ENCODE measurements around the gene AACS.
"Not testable (repeated sequence)": the region's sequence is repeated elsewhere in the genome, so short reads cannot be mapped to it uniquely, and the experiment has no call there.

AACS gene, protein sequence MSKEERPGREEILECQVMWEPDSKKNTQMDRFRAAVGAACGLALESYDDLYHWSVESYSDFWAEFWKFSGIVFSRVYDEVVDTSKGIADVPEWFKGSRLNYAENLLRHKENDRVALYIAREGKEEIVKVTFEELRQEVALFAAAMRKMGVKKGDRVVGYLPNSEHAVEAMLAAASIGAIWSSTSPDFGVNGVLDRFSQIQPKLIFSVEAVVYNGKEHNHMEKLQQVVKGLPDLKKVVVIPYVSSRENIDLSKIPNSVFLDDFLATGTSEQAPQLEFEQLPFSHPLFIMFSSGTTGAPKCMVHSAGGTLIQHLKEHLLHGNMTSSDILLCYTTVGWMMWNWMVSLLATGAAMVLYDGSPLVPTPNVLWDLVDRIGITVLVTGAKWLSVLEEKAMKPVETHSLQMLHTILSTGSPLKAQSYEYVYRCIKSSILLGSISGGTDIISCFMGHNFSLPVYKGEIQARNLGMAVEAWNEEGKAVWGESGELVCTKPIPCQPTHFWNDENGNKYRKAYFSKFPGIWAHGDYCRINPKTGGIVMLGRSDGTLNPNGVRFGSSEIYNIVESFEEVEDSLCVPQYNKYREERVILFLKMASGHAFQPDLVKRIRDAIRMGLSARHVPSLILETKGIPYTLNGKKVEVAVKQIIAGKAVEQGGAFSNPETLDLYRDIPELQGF

DNA sequence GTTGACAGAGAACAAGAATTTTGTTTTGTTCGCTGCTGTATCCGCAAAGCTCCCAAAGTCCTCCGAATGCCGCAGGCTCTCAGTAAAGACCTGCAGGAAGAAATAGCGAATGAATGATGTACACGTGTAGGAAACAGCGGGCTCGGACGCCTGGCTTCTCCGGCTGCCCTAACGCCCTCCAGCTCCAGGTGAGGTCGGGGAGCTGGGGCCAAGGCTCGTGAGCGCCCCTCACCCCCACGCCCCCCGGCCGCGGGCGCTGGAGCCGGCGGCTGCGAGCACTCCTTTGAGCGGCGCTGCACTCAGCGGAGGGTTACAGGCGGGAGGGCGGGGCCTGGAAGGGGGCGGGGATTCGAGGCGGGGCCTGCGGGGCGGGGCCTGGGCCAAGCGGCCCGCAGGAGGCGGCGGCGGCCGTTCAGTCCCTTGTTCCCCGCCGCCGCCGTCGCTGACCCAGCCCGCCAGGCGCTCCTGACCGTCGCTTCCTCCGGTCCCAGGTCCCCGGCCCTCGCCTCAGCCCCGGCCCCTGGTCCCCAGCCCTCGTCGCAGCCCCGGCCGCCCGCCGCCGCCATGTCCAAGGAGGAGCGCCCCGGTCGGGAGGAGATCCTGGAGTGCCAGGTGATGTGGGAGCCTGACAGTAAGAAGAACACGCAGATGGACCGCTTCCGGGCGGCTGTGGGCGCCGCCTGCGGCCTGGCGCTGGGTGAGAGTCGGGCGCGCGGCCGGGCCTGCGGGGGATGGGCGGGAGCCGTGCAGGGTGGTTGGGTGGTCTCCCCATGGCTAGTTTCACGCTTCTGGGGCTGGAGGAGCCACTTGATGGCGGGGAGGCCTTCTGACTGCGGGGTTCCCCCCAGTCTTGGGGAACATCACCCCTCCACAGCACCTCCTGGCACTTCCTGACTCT is at the start of gene AACS:
Gene AACS, plus strand, starts transcription at position 415 of the 898 bp plus-strand sequence. Its CDS starts 150 bp downstream, at position 565.
- peak; percentile 68 for DNase-seq (ENCODE audit: low read depth)

DNA sequence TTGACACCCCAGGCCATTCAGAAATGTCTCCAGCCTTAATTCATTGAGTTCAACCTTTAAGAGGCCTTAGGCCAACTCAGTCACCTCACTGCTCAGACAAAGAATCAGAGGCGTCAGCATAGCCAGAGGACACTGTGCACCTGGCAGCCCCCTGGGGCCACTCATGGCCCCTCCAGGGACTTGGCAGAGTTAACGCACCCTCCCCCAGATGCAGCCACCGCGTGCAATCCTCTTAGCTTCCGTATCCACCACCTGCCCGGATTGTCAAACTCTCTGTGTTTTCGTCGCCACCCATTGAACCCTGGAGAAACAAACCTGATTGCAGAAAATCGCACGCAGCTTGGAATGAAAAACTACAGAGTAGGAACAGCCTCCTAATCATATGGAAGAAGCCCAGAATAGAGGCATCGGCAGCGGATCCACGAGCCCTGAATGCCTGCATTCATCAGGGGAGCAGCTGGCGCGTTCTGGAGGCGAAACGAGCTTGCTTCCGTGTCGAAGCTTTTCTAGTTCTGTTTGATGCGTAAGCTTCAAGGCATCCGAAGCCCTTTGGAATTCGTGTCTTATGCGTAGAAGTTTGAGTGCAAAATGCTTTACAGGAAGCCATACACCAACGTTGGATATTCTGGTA is 49.4 kb upstream of the AACS start:
- no peak for DNase-seq (ENCODE audit: low read depth)

DNA sequence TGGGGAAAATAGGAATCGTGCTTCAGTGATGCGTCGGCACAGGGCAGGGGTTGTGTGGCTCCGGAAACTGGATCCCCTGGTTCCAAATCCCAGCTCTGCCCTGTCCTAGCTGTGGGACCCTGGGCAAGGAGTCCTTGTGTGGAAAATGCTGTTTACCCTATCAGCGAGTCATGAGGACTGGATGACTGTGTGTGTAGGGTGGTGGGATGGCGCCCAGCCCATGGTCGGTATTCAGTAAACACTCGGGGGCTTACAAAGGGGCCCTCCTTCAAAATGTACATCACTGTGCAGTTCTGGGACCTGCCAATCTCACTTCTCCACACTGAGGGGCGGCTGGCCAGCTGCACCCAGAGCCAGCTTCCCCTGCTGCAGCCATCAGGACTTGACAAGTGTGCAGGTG is 47.4 kb upstream of the AACS start:
- DNase-seq (ENCODE audit: low read depth): no peak

DNA sequence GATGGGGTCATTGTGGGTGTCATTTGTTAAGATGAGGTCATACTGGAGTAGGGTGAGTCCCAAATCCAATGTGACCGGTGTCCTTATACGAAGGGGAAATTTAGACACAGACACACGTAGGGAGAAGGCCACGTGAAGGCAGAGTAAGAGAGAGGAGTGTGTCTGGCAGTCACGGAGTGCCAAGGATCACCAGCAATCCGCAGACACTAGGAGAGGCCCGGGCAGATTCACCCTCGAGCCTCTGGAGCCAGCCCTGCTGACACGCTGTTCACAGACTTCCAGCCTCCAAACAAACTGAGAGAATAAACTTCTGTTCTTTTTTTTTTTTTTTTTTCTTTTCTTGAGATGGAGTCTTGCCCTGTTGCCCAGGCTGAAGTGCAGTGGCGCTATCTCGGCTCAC is 46.9 kb upstream of the AACS start:
- DNase-seq (ENCODE audit: low read depth): no peak

DNA sequence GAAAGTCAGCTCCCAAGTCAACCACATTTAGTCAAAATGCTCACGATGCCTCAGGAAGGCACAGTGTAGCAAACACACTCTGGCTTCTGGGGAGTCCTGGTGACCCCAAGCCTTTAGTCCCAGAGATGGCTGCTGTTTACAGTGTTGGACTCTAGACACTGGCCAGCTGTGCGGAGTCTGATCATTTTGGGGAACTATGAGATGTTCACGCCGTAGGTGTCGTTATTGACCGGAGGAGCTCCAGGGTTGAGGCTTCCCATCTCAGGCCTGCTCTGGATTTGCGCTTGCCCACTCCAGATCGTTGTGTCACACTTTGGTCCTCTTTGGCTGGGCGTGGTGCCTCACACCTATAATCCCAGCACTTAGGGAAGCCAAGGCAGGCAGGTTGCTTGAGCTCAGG is 44.1 kb upstream of the AACS start:
- DNase-seq (ENCODE audit: low read depth): no peak

DNA sequence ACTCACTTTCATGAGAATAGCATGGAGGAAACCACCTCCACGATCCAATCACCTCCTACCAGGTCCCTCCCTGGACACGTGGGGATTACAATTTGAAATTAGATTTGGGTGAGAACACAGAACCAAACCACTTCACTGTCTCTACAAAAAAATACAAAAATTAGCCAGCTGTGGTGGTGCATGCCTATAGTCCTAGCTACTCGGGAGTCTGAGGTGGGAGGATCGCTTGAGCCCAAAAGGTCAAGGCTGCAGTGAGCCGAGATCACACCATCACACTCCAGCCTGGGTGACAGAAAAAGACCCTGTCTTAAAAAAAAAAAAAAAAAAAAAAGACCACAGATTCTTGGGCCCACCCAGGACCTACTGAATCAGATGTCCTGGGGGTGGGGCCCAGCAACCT is 43.5 kb upstream of the AACS start:
- DNase-seq (ENCODE audit: low read depth): no peak

DNA sequence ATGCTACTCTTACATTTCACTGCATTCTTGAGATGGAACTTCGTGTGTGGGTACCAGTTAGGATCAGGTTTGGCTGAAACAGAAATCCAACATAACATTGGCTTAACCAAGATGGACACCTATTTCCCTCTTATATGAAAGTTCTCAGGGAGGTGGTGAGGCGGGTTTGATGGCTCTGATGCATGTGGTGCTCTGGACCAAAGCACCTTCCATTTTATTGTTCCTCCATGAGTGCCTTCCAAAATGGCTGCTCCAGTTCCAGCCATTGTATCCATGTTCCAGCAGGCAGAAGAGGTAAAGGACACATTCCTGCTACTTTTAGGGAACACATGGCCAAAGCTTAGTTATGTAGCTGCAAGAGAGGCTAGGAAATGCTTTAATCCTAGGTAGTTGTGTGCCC is 42.2 kb upstream of the AACS start:
- no peak for DNase-seq (ENCODE audit: low read depth)

DNA sequence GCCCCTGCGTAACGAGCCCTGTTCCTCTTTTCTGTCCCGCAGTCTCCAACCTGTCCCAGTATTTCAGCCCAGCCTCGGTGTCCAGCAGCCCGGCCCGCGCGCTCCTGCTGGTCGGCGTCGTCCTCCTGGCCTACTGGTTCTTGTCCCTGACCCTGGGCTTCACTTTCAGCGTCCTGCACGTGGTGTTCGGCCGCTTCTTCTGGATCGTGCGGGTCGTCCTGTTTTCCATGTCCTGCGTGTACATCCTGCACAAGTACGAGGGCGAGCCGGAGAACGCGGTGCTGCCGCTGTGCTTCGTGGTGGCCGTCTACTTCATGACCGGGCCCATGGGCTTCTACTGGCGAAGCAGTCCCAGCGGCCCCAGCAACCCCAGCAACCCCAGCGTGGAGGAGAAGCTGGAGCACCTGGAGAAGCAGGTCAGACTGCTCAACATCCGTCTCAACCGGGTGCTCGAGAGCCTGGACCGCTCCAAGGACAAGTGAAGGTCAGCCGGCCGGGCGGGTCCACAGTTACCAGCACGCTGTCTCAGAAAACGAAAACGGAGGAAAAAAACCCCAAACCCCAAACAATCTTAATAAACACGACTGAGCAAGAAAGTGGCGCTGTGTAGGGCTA is 40.2 kb upstream of the AACS start:
- DNase-seq (ENCODE audit: low read depth): no peak

DNA sequence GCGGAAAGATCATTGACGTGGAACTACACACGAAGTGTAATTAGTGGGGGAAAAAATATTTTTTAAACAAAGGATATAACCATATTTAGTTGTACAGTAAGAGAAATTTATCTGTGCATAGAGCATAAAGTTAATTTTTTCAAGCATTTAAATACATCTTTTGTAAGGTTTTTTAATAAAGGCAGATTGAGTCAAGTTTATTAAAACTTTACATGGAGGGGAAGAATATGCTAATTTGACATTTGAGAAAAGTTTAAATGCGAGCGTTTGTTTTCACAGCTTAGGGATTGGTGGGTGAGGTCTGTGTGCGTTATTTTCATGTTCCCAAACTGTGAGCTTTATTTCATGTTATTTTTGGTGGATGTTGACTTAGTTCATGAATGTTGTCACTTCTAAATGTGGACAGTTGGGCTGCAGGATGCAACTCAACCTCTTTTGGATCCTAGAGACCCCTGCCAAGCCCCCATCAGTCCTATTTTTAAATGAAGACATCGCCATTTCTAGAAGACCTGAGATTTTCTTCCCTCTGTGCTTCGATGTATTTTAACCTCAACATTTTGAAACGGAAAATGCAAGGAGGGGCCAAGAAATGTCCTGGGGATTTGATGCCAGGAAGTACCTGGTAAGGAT is 39.5 kb upstream of the AACS start:
- no peak for DNase-seq (ENCODE audit: low read depth)

DNA sequence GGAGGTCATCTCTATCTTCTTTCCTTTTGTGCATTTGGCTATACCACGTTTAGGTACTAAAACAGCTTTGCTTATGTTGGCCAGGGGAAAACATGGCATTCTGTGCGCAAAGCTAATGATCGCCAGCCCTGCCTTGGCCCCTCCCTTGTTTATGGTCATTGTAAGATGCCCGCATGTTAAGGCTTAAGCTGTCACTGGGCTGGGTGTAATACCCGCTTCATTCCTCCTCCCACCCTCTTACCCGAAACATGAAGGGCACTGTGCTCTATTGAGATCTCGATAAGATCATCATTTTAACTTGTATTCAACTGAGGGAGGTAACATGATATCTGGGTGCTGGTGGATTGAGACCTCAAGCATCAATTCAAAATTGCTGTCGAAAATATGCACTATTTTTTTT is 37.1 kb upstream of the AACS start:
- DNase-seq (ENCODE audit: low read depth): no peak

DNA sequence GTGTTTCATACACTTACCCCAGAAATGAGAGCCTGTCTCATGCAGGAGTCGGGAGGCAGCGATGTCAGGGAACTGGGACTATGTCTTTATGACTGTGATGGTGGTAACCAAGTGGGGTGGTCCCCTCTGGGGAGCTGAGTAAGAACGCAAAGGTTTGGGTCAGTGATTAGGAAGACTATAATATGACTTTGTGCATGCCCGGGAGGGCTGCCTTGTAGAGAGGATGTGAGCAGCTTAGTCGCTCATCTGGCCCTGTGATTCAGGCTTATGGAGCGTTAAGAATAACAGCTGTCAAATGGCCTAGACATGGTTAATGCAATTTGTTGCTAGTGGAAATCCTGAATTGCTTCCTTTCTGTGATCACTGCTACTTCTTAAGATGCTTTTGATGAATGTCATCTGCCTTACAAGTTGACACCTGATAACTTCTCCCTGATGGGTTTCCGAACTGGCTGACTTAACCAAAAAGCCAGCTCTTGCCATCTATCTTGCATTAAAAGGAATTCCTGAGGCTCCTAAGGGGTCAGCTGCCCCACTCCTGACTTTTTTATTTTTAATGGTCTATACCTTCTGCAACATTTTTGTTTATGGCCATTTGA is 35.4 kb upstream of the AACS start:
- DNase-seq (ENCODE audit: low read depth): no peak

DNA sequence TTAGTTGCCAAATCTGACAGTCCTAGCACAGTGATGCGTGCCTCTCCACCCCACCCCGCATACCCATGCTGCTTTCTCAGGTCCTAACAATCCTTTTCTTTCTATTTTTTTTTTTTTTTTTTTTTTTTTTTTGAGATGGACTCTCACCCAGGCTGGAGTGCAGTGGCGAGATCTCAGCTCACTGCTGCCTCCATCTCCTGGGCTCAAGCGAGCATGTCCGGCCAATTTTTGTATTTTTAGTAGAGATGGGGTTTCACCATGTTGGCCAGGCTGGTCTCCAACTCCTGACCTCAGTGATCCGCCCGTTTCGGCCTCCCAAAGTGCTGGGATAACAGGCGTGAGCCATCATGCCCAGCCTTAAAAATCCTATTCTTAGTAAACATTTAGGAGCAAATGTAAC is 33.8 kb upstream of the AACS start:
- not testable (repeated sequence) for DNase-seq (ENCODE audit: low read depth)

DNA sequence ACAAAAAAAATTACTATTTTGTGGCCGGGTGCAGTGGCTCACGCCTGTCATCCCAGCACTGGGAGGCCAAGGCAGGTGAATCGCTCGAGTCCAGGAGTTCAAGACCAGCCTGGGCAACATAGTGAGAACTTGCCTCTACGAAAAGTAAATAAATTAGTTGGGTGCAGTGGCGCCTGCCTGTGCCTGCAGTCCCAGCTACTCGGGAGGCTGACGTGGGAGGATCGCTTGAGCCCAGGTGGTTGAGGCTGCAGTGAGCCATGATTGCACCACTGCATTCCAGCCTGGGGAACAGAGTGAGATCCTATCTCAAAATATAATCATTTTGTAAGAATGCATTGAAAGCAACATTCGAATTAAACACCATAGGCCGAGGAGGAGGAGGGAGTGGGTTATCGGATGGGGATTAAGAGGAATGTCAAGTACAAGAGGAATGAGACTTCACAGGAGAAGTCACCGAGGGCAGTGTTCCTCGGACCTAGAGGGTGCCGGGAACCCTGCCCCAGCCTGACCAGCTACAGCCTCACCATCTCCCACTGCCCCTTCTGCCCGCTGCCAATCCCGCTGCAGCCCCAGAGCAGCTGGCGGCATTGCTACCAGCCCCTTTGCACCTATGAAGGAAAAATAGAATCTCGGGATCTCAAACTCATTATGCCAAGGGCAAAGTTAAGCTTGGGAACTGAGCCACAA is 32.6 kb upstream of the AACS start:
- DNase-seq (ENCODE audit: low read depth): no peak

DNA sequence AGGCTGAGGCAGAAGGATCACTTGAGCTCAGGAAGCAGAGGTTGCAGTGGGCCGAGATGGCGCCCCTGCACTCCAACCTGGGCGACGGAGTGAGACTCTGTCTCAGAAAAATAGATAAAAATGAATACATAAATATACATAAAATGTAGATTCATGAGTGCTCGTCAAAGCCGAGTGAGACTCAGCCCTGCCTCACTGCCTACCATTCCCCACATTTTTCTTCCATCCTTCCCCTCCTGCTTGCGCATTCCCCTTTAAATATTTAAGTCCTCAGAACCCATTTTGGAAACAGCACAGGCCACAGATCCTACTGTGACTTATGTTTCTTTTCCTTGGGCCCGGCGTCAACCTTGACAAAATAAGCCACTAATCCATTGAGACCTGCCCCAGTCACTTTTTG is 31.9 kb upstream of the AACS start:
- no peak for DNase-seq (ENCODE audit: low read depth)

DNA sequence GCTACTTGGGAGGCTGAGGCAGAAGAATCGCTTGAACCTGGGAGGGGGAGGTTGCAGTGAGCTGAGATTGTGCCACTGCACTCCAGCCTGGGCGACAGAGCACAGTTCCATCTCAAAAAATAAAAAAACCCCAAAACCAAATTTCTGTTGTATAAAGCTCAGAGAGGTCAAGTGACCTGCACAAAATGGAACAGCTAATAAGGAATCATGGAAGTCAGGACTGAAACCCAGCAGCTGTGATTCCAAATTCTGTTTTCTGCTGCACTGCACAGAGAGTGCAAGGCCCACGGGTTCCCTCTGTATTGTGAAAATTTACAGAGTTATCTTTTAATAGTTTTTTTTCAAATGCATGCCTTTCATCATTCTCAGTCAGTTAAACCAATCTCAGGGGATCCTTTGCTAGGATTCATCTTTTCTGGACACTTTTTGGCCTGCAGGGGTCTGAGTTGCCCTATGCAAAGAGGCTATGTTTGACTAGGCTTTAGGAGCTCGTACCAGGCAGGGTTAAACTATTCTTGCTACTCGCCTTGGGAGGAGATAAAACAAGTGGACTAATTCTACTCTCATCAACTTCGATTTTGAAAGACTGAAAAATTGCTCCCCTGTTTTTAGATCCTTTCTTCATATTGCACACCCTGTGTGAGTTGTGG is 26.1 kb upstream of the AACS start:
- DNase-seq (ENCODE audit: low read depth): no peak

DNA sequence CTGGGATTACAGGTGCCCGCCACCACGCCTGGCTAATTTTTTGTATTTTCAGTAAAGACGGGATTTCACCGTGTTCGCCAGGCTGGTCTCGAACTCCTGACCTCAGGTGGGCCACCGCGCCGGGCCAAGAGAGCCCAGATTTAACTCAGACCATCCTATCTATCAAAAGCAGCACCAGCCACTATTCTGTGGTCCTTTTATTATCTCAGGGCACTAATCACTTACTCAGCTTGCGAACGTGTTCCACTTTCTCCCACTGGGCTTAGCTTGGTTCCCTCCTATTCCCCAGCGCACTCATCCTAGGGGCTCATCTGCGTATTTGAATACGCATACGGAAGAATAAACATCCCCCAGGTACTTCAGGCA is 16.2 kb upstream of the AACS start:
- DNase-seq (ENCODE audit: low read depth): no peak

DNA sequence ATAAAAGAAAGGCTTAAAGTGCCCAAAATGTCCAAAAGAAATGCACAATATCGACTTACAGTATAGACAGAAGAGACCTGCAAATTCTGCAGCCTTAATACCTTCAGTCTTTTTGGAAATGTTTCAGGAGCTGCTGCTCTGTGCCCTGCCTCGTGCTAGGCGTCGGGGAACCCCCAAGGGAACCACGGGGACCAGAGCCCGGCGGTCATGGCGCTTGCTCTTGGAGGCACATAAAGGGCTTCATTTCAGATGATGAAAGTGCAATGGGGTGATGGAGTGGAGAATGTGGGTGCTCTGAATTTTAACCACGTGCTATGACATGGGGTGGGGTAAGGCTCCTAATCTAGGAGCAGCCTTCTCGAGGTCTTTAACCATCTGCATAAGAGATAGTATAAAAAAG is 14.8 kb upstream of the AACS start:
- DNase-seq (ENCODE audit: low read depth): no peak

DNA sequence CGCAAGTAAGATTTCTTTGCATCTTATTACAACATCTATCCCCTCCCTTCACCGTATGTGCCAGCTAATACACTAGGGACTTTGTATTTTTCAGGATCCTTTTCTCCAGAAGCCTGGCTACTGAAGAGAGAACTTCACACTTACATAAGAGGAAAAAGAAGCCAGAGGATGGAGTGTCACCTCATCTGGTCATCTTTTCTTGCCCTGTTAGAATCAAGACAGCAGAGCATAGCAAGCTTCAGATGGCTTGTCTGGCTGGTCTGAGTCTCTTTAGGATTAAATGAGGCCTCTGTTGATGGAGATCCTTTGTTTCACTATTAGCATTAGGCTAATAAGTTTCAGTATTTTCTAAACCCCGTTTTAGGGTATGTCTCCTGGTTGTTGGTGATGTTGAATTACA is 14.4 kb upstream of the AACS start:
- DNase-seq (ENCODE audit: low read depth): no peak

DNA sequence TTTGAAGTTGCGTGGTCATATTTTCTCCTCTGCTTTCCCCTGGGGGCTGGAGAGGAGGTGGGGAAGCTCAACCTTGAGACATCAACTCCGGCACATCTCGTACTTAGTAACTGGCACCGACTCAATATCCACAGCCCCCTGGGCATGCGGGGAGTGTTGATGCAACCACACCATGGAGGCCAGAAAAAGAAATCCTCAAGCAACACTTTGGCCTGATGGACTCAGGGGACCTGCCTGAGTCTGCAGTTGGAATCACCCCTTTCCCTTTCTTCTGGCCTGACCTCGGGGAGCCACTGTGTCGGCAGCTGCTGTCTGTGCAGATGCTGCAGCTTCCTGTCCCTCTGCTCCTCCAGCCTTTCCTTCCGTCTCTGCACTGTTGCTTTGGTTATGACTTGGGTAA is 11.4 kb upstream of the AACS start:
- no peak for DNase-seq (ENCODE audit: low read depth)

DNA sequence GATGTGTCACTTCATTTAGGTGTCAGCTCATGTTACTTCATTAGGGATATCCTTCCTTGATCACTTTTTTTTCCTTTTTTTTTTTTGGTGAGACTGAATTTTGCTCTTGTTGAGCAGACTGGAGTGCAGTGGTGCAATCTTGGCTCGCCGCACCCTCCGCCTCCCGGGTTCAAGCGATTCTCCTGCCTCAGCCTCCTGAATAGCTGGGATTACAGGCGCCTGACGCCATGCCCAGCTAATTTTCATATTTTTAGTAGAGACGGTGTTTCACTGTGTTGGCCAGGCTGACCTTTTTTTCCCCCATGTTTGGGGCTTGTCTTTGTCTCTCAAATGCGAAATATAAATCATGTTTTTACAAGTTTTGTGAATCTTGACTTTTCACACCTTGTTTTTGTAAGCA is 9.6 kb upstream of the AACS start:
- DNase-seq (ENCODE audit: low read depth): no peak

Measured in activated T-cell treated with anti-CD3 and anti-CD28 coated beads for 24 hours (primary cell).